Uterus (tissue), 4 donors: ENCODE results near the gene NTNG1. TPM values are rescaled to one million over a fixed set of nuclear protein-coding genes. Genes with fewer than 3 reads are reported as not detected.

ENCODE experiments used
- DNase-seq, 2 donors: peaks; one replicate each; pipeline ENCODE4 v3.0.0-alpha.2; 2019 to 2020
- H3K27ac ChIP-seq, 2 donors: fragments of 200-600 bp; sonication (generic); 1 replicate in 1 of 2; 2 replicates in 1 of 2; pipeline ENCODE4 v1.5.1; 2016 to 2018
- H3K27me3 ChIP-seq, 2 donors: fragments of 200-600 bp; sonication (generic); one replicate each; pipeline ENCODE4 v1.5.1; 2018 to 2019; ENCODE audit warnings: control low read depth in 1 of 2
- H3K36me3 ChIP-seq, 2 donors: fragments of 200-600 bp; sonication (generic); one replicate each; pipeline ENCODE4 v1.5.1; 2019; ENCODE audit warnings: control low read depth in 1 of 2
- H3K4me1 ChIP-seq, 2 donors: fragments of 200-600 bp; sonication (generic); one replicate each; pipeline ENCODE4 v1.5.1; 2018 to 2019; ENCODE audit warnings: control low read depth in 1 of 2
- H3K4me3 ChIP-seq, 2 donors: fragments of 200-600 bp; sonication (generic); 1 replicate in 1 of 2; 2 replicates in 1 of 2; pipeline ENCODE4 v1.5.1; 2018 to 2019; ENCODE audit warnings: mild to moderate bottlenecking in 1 of 2
- H3K9me3 ChIP-seq, 2 donors: fragments of 200-600 bp; sonication (generic); one replicate each; pipeline ENCODE4 v1.5.1; 2019; ENCODE audit warnings: control low read depth in 1 of 2
- POLR2A ChIP-seq, 2 donors: fragments of 450-650 bp; IDR thresholded peaks; one replicate each; pipeline ENCODE4 v1.6.1; 2016; ENCODE audit warnings: antibody characterized with exemption in 2 of 2, mild to moderate bottlenecking in 1 of 2, moderate library complexity in 1 of 2
- intact Hi-C: fragments of 100-400 bp; cut with DNase I; formaldehyde crosslinking; loops from one replicate; pipeline ENCODE4 v1.15.1; 2023; ENCODE audit warnings: low total_unique reads
- total RNA-seq, 4 donors: library from RNA; depleted of rRNA in 3 of 4; stranded (reverse); fragments of >200 nt in 3 of 4; gene quantifications; one replicate each; pipeline versions ENCODE4 v1.1.0 to v1.2.4, GENCODE V29; 2014 to 2023
- TF ChIP-seq, protein P1 (sequence below), 4 experiments: fragments of 200-600 bp in 2 of 4; fragments of 450-650 bp in 2 of 4; sonication (generic) in 2 of 4; IDR thresholded peaks; one replicate each; pipeline ENCODE4 v1.5.1; 2016 to 2019; ENCODE audit warnings: antibody characterized with exemption in 4 of 4, mild to moderate bottlenecking in 2 of 4, moderate library complexity in 1 of 4
- donor health status: DM: yes; HTN: yes; CAD: no.

NTNG1 gene
- total RNA-seq, 4 donors from 2014 or later = 1.2 to 11.9 TPM; not detected in 2

DNA sequence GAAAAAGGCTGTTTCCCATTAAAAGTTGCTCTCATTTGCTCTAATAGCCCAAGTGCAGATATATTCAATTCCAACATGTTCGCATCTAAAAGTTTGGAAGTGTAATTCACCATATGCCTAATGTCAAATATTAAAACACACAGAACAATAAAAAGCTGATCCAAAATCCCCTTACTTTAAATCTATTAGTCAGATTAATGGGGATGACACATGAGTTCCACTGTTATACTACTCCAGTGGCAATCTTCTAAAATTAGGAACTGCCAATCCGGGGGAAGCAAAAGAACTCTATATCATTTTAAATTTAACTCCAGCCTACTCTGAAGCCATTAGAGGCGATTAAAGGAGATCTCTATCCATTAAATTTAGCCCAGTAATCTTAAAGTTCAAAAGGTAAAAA lies 317.1 kb downstream of the NTNG1 start:
- Histone ChIP-seq H3K9me3 (no peaks in the 10 kb centered on the region), H3K4me3 (no peak overlapping the region), H3K27me3 (no peaks in the 10 kb centered on the region), H3K36me3 (no peaks in the 10 kb centered on the region), H3K4me1 (no peaks in the 10 kb centered on the region), H3K27ac (no peak overlapping the region)
- no peak for DNase-seq
- intact Hi-C loops = no loop called here
- no peak for TF ChIP-seq POLR2A (IDR thresholded peaks at IDR 0.05)
- TF ChIP-seq, protein P1, sequence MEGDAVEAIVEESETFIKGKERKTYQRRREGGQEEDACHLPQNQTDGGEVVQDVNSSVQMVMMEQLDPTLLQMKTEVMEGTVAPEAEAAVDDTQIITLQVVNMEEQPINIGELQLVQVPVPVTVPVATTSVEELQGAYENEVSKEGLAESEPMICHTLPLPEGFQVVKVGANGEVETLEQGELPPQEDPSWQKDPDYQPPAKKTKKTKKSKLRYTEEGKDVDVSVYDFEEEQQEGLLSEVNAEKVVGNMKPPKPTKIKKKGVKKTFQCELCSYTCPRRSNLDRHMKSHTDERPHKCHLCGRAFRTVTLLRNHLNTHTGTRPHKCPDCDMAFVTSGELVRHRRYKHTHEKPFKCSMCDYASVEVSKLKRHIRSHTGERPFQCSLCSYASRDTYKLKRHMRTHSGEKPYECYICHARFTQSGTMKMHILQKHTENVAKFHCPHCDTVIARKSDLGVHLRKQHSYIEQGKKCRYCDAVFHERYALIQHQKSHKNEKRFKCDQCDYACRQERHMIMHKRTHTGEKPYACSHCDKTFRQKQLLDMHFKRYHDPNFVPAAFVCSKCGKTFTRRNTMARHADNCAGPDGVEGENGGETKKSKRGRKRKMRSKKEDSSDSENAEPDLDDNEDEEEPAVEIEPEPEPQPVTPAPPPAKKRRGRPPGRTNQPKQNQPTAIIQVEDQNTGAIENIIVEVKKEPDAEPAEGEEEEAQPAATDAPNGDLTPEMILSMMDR (IDR thresholded peaks at IDR 0.05) = no peak

DNA sequence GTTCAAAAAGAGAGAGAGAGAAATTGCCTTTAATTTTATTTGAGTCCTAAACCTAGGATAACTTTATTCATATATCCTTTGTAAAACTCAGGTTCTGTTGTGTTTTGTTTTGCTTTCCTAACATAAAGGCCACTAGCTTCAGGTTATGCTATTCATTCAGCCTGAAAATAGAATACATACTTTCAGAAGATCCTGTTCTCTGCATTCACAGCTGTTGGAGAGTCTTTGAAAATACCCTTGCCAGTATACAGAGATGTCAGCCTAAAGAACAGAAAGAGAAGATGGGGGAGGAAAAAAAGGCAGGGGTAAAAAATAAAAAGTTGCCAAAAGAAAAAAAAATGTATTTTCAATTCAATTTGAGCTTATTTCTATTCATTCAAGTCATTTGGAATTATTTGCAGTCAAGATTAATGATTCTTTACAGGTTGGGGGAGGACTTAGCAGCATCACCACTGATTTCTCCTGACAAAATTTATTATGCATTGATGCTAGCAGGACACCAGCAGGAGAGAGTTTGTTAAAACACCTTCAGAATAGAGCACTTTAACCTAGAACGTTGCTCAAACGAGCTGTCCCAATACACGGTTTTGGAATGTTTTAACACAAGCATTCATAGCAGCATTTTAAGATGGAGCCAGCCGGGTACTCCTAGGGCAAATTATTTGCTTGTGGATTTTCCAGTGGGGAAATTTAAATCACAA lies 318.5 kb downstream of the NTNG1 start:
- intact Hi-C loops = no loop called here
- no peak overlapping the region for H3K4me3 ChIP-seq
- no peak for DNase-seq
- no peak for TF ChIP-seq POLR2A (IDR thresholded peaks at IDR 0.05)
- TF ChIP-seq, protein P1 (IDR thresholded peaks at IDR 0.05) = no peak
- no peaks in the 10 kb centered on the region for H3K9me3 ChIP-seq
- no peaks in the 10 kb centered on the region for H3K4me1 ChIP-seq
- H3K27me3 ChIP-seq = no peaks in the 10 kb centered on the region
- no peaks in the 10 kb centered on the region for H3K36me3 ChIP-seq
- no peak overlapping the region for H3K27ac ChIP-seq

DNA sequence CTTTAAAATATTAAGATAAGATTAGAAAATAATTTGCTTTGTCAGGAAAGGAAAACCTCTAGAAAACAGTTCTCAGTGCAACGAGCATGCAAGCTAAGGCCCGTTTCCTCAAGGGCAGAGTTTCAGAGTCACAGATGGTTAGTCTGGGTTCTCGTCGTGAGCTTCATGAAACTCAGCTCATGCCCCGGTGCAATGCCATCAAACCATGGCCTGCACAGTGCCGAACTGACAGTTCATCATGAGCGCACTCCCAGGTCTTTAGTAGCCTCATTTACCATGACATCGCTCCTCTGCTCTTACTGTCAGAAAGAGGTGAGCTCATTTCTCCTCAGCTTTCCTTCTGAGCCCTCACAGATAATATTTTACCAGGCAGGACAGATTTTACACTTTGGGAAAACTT lies 319.2 kb downstream of the NTNG1 start:
- intact Hi-C loops = no loop called here
- Histone ChIP-seq H3K27ac (no peak overlapping the region), H3K9me3 (no peaks in the 10 kb centered on the region), H3K36me3 (no peaks in the 10 kb centered on the region), H3K27me3 (no peaks in the 10 kb centered on the region), H3K4me1 (no peaks in the 10 kb centered on the region), H3K4me3 (no peak overlapping the region)
- no peak for DNase-seq
- TF ChIP-seq POLR2A (IDR thresholded peaks at IDR 0.05) = no peak
- TF ChIP-seq, protein P1 (IDR thresholded peaks at IDR 0.05) = no peak

GRCh38 chr1:107464827-107465226 lies 324.0 kb downstream of the NTNG1 start:
- no peaks in the 10 kb centered on the region for H3K27me3 ChIP-seq
- H3K4me3 ChIP-seq = no peak overlapping the region
- no peak overlapping the region for H3K27ac ChIP-seq
- no peaks in the 10 kb centered on the region for H3K36me3 ChIP-seq
- DNase-seq = no peak
- intact Hi-C loops = no loop called here
- no peak for TF ChIP-seq POLR2A (IDR thresholded peaks at IDR 0.05)
- TF ChIP-seq, protein P1 (IDR thresholded peaks at IDR 0.05) = no peak
- H3K4me1 ChIP-seq = no peaks in the 10 kb centered on the region
- no peaks in the 10 kb centered on the region for H3K9me3 ChIP-seq

DNA sequence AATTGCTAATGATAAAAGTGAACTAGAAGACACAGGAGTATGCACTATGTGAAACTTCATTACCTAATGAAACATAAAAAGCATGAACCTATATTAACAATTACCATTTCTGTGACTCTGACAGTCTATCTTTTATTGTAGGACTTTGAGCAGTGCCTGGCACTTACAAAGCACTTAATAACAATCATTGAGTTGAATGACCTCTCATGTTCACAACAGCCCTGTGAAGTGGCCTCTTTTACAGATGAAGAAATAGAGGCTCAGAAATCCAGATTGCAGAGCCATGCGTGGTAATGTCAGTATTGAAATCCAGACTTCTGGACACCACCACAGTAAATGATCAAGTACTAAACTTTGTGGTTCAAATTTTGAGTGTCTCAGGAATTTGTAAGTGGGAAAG lies 326.4 kb downstream of the NTNG1 start:
- H3K27ac ChIP-seq = no peak overlapping the region
- no peak for TF ChIP-seq POLR2A (IDR thresholded peaks at IDR 0.05)
- TF ChIP-seq, protein P1 (IDR thresholded peaks at IDR 0.05) = no peak
- H3K27me3 ChIP-seq = no peaks in the 10 kb centered on the region
- DNase-seq = no peak
- intact Hi-C loops = no loop called here
- no peaks in the 10 kb centered on the region for H3K36me3 ChIP-seq
- no peaks in the 10 kb centered on the region for H3K4me1 ChIP-seq
- H3K9me3 ChIP-seq = no peaks in the 10 kb centered on the region
- no peak overlapping the region for H3K4me3 ChIP-seq
